ENCODE measurements around the gene ARL15.

Gene ARL15

GRCh38 chr5:54162184-54162583, 148.2 kb downstream of the ARL15 start:
- Mint-ChIP-seq H3K4me1 (peaks cover 2% of the 10 kb centered on the region), H3K27ac (no peak overlapping the region), H3K9me3 (peaks cover 9% of the 10 kb centered on the region), H3K4me3 (no peak overlapping the region), H3K27me3 (no peaks in the 10 kb centered on the region), H3K36me3 (ENCODE audit: low read depth) (peaks cover 21% of the 10 kb centered on the region)
- DNase-seq (no peak), ATAC-seq (no peak)

- Mint-ChIP-seq H3K36me3 (ENCODE audit: low read depth) (peaks cover 15% of the 10 kb centered on the region), H3K4me1 (peaks cover 2% of the 10 kb centered on the region), H3K27me3 (no peaks in the 10 kb centered on the region), H3K4me3 (no peak overlapping the region), H3K27ac (no peak overlapping the region), H3K9me3 (peaks cover 5% of the 10 kb centered on the region)
- no peak for ATAC-seq
- DNase-seq = no peak
Measured at GRCh38 chr5:54160329-54160728, 150.0 kb downstream of the ARL15 start.

- no peaks in the 10 kb centered on the region for H3K27me3 Mint-ChIP-seq
- peaks cover 2% of the 10 kb centered on the region for H3K9me3 Mint-ChIP-seq
- peaks cover 2% of the 10 kb centered on the region for H3K4me1 Mint-ChIP-seq
- H3K4me3 Mint-ChIP-seq = no peak overlapping the region
- DNase-seq (no peak), ATAC-seq (no peak)
- no peak overlapping the region for H3K27ac Mint-ChIP-seq
- H3K36me3 Mint-ChIP-seq (ENCODE audit: low read depth) = peaks cover 14% of the 10 kb centered on the region
Measured at GRCh38 chr5:54159893-54160195, 150.5 kb downstream of the ARL15 start.

- DNase-seq (no peak), ATAC-seq (no peak)
- H3K4me3 Mint-ChIP-seq = no peak overlapping the region
- H3K27me3 Mint-ChIP-seq = no peaks in the 10 kb centered on the region
- H3K4me1 Mint-ChIP-seq = peaks cover 2% of the 10 kb centered on the region
- no peak overlapping the region for H3K27ac Mint-ChIP-seq
- no peaks in the 10 kb centered on the region for H3K9me3 Mint-ChIP-seq
- H3K36me3 Mint-ChIP-seq (ENCODE audit: low read depth) = peaks cover 13% of the 10 kb centered on the region
Measured at GRCh38 chr5:54159153-54159892, 151.1 kb downstream of the ARL15 start.

- H3K27me3 Mint-ChIP-seq = no peaks in the 10 kb centered on the region
- DNase-seq = no peak
Measured at GRCh38 chr5:54156577-54156976, 153.8 kb downstream of the ARL15 start.

GRCh38 chr5:54150841-54151240, 159.5 kb downstream of the ARL15 start:
- Mint-ChIP-seq H3K27me3 (no peaks in the 10 kb centered on the region), H3K9me3 (no peaks in the 10 kb centered on the region), H3K4me1 (no peaks in the 10 kb centered on the region), H3K27ac (no peak overlapping the region), H3K36me3 (ENCODE audit: low read depth) (peaks cover 5% of the 10 kb centered on the region), H3K4me3 (no peak overlapping the region)
- ATAC-seq (no peak), DNase-seq (no peak)

More at GRCh38 chr5:54156577-54156976, 153.8 kb downstream of the ARL15 start:
- Mint-ChIP-seq H3K4me1 (peaks cover 2% of the 10 kb centered on the region), H3K27ac (no peak overlapping the region), H3K9me3 (no peaks in the 10 kb centered on the region), H3K36me3 (ENCODE audit: low read depth) (peaks cover 11% of the 10 kb centered on the region), H3K4me3 (no peak overlapping the region)
- no peak for ATAC-seq

GRCh38 chr5:54148858-54149257, 161.5 kb downstream of the ARL15 start:
- H3K36me3 Mint-ChIP-seq (ENCODE audit: low read depth) = peaks cover 12% of the 10 kb centered on the region
- no peaks in the 10 kb centered on the region for H3K4me1 Mint-ChIP-seq
- DNase-seq = no peak
- ATAC-seq = no peak
- no peaks in the 10 kb centered on the region for H3K9me3 Mint-ChIP-seq
- no peak overlapping the region for H3K4me3 Mint-ChIP-seq
- H3K27ac Mint-ChIP-seq = no peak overlapping the region
- no peaks in the 10 kb centered on the region for H3K27me3 Mint-ChIP-seq

GRCh38 chr5:54148067-54148845, 162.1 kb downstream of the ARL15 start:
- H3K4me1 Mint-ChIP-seq = no peaks in the 10 kb centered on the region
- no peaks in the 10 kb centered on the region for H3K27me3 Mint-ChIP-seq
- no peak overlapping the region for H3K4me3 Mint-ChIP-seq
- H3K36me3 Mint-ChIP-seq (ENCODE audit: low read depth) = peaks cover 12% of the 10 kb centered on the region
- no peaks in the 10 kb centered on the region for H3K9me3 Mint-ChIP-seq
- ATAC-seq (no peak), DNase-seq (no peak)
- no peak overlapping the region for H3K27ac Mint-ChIP-seq

GRCh38 chr5:54146916-54147315, 163.5 kb downstream of the ARL15 start:
- Mint-ChIP-seq H3K27ac (no peak overlapping the region), H3K9me3 (no peaks in the 10 kb centered on the region), H3K27me3 (no peaks in the 10 kb centered on the region), H3K4me1 (no peaks in the 10 kb centered on the region), H3K36me3 (ENCODE audit: low read depth) (peaks cover 14% of the 10 kb centered on the region), H3K4me3 (no peak overlapping the region)
- ATAC-seq (no peak), DNase-seq (no peak)

- Mint-ChIP-seq H3K27ac (no peak overlapping the region), H3K27me3 (no peaks in the 10 kb centered on the region), H3K4me1 (no peaks in the 10 kb centered on the region), H3K36me3 (ENCODE audit: low read depth) (peaks cover 14% of the 10 kb centered on the region), H3K9me3 (no peaks in the 10 kb centered on the region), H3K4me3 (no peak overlapping the region)
- DNase-seq (no peak), ATAC-seq (no peak)
Measured at GRCh38 chr5:54146390-54146789, 164.0 kb downstream of the ARL15 start.

- ATAC-seq = no peak
- Mint-ChIP-seq H3K4me3 (no peak overlapping the region), H3K36me3 (ENCODE audit: low read depth) (peaks cover 9% of the 10 kb centered on the region), H3K27me3 (no peaks in the 10 kb centered on the region), H3K4me1 (no peaks in the 10 kb centered on the region), H3K9me3 (no peaks in the 10 kb centered on the region), H3K27ac (no peak overlapping the region)
- DNase-seq = no peak
Measured at GRCh38 chr5:54140247-54140840, 170.0 kb downstream of the ARL15 start.

GRCh38 chr5:54136516-54137440, 173.6 kb downstream of the ARL15 start:
- H3K27ac Mint-ChIP-seq = no peak overlapping the region
- H3K27me3 Mint-ChIP-seq = no peaks in the 10 kb centered on the region
- no peak for DNase-seq
- H3K9me3 Mint-ChIP-seq = no peaks in the 10 kb centered on the region
- no peak for ATAC-seq
- H3K4me3 Mint-ChIP-seq = no peak overlapping the region
- no peaks in the 10 kb centered on the region for H3K4me1 Mint-ChIP-seq
- peaks cover 5% of the 10 kb centered on the region for H3K36me3 Mint-ChIP-seq (ENCODE audit: low read depth)

- Mint-ChIP-seq H3K27me3 (no peaks in the 10 kb centered on the region), H3K4me1 (no peaks in the 10 kb centered on the region), H3K4me3 (no peak overlapping the region), H3K27ac (no peak overlapping the region), H3K36me3 (ENCODE audit: low read depth) (peaks cover 5% of the 10 kb centered on the region), H3K9me3 (no peaks in the 10 kb centered on the region)
- ATAC-seq (no peak), DNase-seq (no peak)
Measured at GRCh38 chr5:54135042-54135441, 175.3 kb downstream of the ARL15 start.

GRCh38 chr5:54133917-54134316, 176.5 kb downstream of the ARL15 start:
- Mint-ChIP-seq H3K27me3 (no peaks in the 10 kb centered on the region), H3K27ac (no peak overlapping the region), H3K4me3 (no peak overlapping the region), H3K36me3 (ENCODE audit: low read depth) (peaks cover 9% of the 10 kb centered on the region), H3K9me3 (peaks cover 5% of the 10 kb centered on the region), H3K4me1 (no peaks in the 10 kb centered on the region)
- no peak for ATAC-seq
- no peak for DNase-seq
